Peyer's patch (tissue), 4 donors: ENCODE results near the gene PARP11. TPM values are rescaled to one million over a fixed set of nuclear protein-coding genes. Genes with fewer than 3 reads are reported as not detected.

Experiments
- DNase-seq, 3 donors: peaks; one replicate each; pipeline ENCODE4 v3.0.0-alpha.2; 2017 to 2019
- H3K27ac ChIP-seq, 4 donors: fragments of 200-600 bp; sonication (generic); one replicate each; pipeline ENCODE4 v1.5.1; 2016 to 2019
- H3K27me3 ChIP-seq, 2 donors: fragments of 200-600 bp; sonication (generic); one replicate each; pipeline ENCODE4 v1.5.1; 2019
- H3K36me3 ChIP-seq, 3 donors: fragments of 200-600 bp; sonication (generic); one replicate each; pipeline ENCODE4 v1.5.1; 2016 to 2019
- H3K4me1 ChIP-seq, 4 donors: fragments of 200-600 bp; sonication (generic); one replicate each; pipeline ENCODE4 v1.5.1; 2016 to 2019
- H3K4me3 ChIP-seq, 4 donors: fragments of 200-600 bp; sonication (generic); 1 replicate in 3 of 4; 2 replicates in 1 of 4; pipeline ENCODE4 v1.5.1; 2016 to 2019; ENCODE audit warnings: mild to moderate bottlenecking in 1 of 4
- H3K9me3 ChIP-seq, 4 donors: fragments of 200-600 bp; sonication (generic); one replicate each; pipeline ENCODE4 v1.5.1; 2016 to 2019; ENCODE audit warnings: mild to moderate bottlenecking in 1 of 4
- POLR2A ChIP-seq, 2 donors: fragments of 450-650 bp; IDR thresholded peaks; one replicate each; pipeline ENCODE4 v1.5.1; 2017; ENCODE audit warnings: antibody characterized with exemption in 2 of 2, mild to moderate bottlenecking in 2 of 2, moderate library complexity in 2 of 2
- total RNA-seq, 4 donors: library from RNA; depleted of rRNA; stranded (reverse); fragments of >200 nt; gene quantifications; one replicate each; pipeline ENCODE4 v1.1.0, GENCODE V29; 2016
- TF ChIP-seq, protein P1 (sequence below), 6 experiments: fragments of 450-650 bp in 4 of 6; fragments of 200-600 bp in 2 of 6; sonication (generic) in 1 of 6; IDR thresholded peaks; one replicate each; pipeline ENCODE4 v1.5.1; 2017 to 2019; ENCODE audit warnings: antibody characterized with exemption in 6 of 6, mild to moderate bottlenecking in 3 of 6, moderate library complexity in 1 of 6

PARP11 gene
- total RNA-seq, 4 donors from 2014 or later, result 5.1 to 28.1 (median 6.9) TPM

DNA sequence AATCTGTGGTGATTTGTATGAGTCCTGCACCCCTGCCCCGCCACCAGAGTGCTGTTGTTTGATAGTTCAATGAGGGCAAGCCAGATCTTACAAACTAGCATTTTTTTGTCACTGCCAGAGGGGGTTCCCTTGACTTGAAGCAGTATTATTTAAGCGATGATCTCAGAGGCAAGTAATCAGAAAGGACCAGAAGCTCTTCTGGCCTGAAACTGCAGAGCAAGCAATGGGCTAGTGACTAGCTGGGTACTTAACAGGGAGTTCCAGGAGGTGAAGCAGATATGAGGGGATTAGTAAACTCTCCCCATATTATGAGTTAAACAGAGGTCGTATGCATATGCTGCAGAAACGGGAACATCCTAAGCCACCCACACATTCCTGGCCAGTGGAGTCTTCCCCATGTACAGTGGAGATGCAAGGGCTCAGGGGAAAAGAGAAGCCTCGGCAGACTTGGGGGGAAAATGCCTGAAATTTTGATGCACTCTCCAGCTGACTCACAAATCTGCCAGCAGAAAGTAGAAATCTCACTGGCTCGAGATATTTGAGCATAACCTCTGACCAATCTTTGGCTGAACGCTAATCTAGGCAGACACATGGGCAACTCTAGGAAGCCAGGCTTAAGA is 112.0 kb downstream of the PARP11 start:
- no peaks in the 10 kb centered on the region for H3K4me1 ChIP-seq
- H3K36me3 ChIP-seq, result no peaks in the 10 kb centered on the region
- H3K4me3 ChIP-seq, result no peak overlapping the region
- no peak overlapping the region for H3K27ac ChIP-seq
- no peaks in the 10 kb centered on the region for H3K9me3 ChIP-seq
- no peaks in the 10 kb centered on the region for H3K27me3 ChIP-seq
- no peak for DNase-seq
- no peak for TF ChIP-seq POLR2A (IDR thresholded peaks at IDR 0.05)
- TF ChIP-seq, protein P1, sequence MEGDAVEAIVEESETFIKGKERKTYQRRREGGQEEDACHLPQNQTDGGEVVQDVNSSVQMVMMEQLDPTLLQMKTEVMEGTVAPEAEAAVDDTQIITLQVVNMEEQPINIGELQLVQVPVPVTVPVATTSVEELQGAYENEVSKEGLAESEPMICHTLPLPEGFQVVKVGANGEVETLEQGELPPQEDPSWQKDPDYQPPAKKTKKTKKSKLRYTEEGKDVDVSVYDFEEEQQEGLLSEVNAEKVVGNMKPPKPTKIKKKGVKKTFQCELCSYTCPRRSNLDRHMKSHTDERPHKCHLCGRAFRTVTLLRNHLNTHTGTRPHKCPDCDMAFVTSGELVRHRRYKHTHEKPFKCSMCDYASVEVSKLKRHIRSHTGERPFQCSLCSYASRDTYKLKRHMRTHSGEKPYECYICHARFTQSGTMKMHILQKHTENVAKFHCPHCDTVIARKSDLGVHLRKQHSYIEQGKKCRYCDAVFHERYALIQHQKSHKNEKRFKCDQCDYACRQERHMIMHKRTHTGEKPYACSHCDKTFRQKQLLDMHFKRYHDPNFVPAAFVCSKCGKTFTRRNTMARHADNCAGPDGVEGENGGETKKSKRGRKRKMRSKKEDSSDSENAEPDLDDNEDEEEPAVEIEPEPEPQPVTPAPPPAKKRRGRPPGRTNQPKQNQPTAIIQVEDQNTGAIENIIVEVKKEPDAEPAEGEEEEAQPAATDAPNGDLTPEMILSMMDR (IDR thresholded peaks at IDR 0.05), result no peak

DNA sequence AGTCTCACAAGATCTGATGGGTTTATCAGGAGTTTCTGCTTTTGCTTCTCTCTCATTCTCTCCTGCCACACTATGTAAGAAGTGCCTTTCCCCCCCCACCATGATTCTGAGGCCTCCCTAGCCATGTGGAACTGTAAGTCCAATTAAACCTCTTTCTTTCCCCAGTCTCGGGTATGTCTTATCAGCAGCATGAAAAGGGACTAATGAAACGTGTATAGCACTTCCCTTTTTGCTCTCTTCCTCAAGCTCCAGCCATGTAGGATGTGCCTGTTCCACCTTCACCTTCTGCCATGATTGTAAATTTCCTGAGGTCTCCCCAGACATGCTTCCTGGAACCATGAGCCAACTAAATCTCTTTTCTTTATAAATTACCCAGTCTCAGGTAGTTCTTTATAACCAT is 113.3 kb downstream of the PARP11 start:
- no peak for DNase-seq
- Histone ChIP-seq H3K27ac (no peak overlapping the region), H3K27me3 (no peaks in the 10 kb centered on the region), H3K9me3 (no peaks in the 10 kb centered on the region), H3K36me3 (no peaks in the 10 kb centered on the region), H3K4me1 (no peaks in the 10 kb centered on the region), H3K4me3 (no peak overlapping the region)
- TF ChIP-seq, protein P1 (IDR thresholded peaks at IDR 0.05), result no peak
- no peak for TF ChIP-seq POLR2A (IDR thresholded peaks at IDR 0.05)

Other genes starting within 250 kb of the PARP11 start
- gene CRACR2A, start 120.3 kb downstream of the PARP11 start, total RNA-seq, result 10 to 100 TPM; 52.3 to 81.7 (median 65.9) TPM